ENCODE results near the gene CLDND2. TPM values are rescaled to one million over a fixed set of nuclear protein-coding genes. Genes with fewer than 3 reads are reported as not detected.

CLDND2 gene
- total RNA-seq, 4 donors from 2014 or later = not detected

GRCh38 chr19:51371186-51371690, 2.4 kb upstream of the CLDND2 start:
- Histone ChIP-seq H3K9me3 (no peaks in the 10 kb centered on the region), H3K36me3 (no peaks in the 10 kb centered on the region), H3K27ac (no peak overlapping the region), H3K27me3 (no peaks in the 10 kb centered on the region), H3K4me3 (no peak overlapping the region), H3K4me1 (peaks cover 0 to 12% (median 3%) of the 10 kb centered on the region in 4 donors)
- intact Hi-C loops (cut with DNase I; ENCODE audit: low total_unique reads) (loop anchor here (10.0 kb wide), 1 partner anchor 324 kb away; the partner anchor contains the start of gene SPACA6), in situ Hi-C loops (cut with MboI; ENCODE audit: low pct_ligation_motif_present in 1 of 4, low pct_unique_long_range_greater_than_20kb in 1 of 4, low sequenced_read_pairs in 3 of 4) (no loop called here)
- 76% methylated on average over 8 of the region's 8 CpGs; no CpG with 5 or more reads in 1 of the 2 donors for WGBS, 2 donors (ENCODE audit: low coverage in 1 of 2)
- TF ChIP-seq EP300 (IDR thresholded peaks at IDR 0.05; ENCODE audit: low read depth) (no peak), POLR2A (IDR thresholded peaks at IDR 0.05) (no peak), POLR2AphosphoS5 (IDR thresholded peaks at IDR 0.05) (no peak)
- TF ChIP-seq, protein P1, sequence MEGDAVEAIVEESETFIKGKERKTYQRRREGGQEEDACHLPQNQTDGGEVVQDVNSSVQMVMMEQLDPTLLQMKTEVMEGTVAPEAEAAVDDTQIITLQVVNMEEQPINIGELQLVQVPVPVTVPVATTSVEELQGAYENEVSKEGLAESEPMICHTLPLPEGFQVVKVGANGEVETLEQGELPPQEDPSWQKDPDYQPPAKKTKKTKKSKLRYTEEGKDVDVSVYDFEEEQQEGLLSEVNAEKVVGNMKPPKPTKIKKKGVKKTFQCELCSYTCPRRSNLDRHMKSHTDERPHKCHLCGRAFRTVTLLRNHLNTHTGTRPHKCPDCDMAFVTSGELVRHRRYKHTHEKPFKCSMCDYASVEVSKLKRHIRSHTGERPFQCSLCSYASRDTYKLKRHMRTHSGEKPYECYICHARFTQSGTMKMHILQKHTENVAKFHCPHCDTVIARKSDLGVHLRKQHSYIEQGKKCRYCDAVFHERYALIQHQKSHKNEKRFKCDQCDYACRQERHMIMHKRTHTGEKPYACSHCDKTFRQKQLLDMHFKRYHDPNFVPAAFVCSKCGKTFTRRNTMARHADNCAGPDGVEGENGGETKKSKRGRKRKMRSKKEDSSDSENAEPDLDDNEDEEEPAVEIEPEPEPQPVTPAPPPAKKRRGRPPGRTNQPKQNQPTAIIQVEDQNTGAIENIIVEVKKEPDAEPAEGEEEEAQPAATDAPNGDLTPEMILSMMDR (IDR thresholded peaks at IDR 0.05) = no peak
- DNase-seq = no peak

DNA sequence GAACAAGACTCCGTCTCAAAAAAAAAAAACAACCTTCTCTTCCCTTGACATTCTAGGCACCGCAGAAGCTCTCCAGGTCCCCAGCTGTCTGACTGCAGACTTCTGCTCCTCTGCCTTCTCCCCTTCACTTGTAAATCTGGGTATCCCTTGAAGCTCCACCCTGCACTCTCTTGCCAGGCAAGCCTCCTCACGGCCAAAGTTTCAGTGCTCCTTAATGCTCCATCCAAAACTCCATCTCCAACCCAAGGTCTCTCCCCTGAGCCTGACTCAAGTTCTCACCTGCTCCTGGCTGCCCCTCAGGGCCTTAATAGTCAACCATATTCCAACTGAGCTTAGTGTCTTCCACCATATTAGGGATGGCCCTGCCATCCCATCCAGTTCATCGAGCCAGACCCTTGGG, 1.4 kb upstream of the CLDND2 start:
- DNase-seq = no peak
- TF ChIP-seq EP300 (IDR thresholded peaks at IDR 0.05; ENCODE audit: low read depth) (no peak), POLR2AphosphoS5 (IDR thresholded peaks at IDR 0.05) (no peak), POLR2A (IDR thresholded peaks at IDR 0.05) (no peak)
- TF ChIP-seq, protein P1 (IDR thresholded peaks at IDR 0.05) = no peak

GRCh38 chr19:51367565-51368365, 1.0 kb downstream of the CLDND2 start:
- TF ChIP-seq, protein P1 (IDR thresholded peaks at IDR 0.05) = no peak
- peak in 1 of 3 donors; percentile 0 for TF ChIP-seq POLR2AphosphoS5 (IDR thresholded peaks at IDR 0.05)
- in situ Hi-C loops (cut with MboI; ENCODE audit: low pct_ligation_motif_present in 1 of 4, low pct_unique_long_range_greater_than_20kb in 1 of 4, low sequenced_read_pairs in 3 of 4) (no loop called here), intact Hi-C loops (cut with DNase I; ENCODE audit: low total_unique reads) (no loop called here)

More for the DNA sequence above, 1.4 kb upstream of the CLDND2 start:
- Histone ChIP-seq H3K36me3 (no peaks in the 10 kb centered on the region), H3K4me1 (peaks cover 2 to 12% (median 7%) of the 10 kb centered on the region in 4 donors), H3K27ac (no peak overlapping the region), H3K27me3 (no peaks in the 10 kb centered on the region), H3K4me3 (no peak overlapping the region), H3K9me3 (no peaks in the 10 kb centered on the region)
- in situ Hi-C loops (cut with MboI; ENCODE audit: low pct_ligation_motif_present in 1 of 4, low pct_unique_long_range_greater_than_20kb in 1 of 4, low sequenced_read_pairs in 3 of 4) (no loop called here), intact Hi-C loops (cut with DNase I; ENCODE audit: low total_unique reads) (loop anchor here (10.0 kb wide), 1 partner anchor 325 kb away; the partner anchor contains the start of gene SPACA6)
- WGBS, 2 donors (ENCODE audit: low coverage in 1 of 2) = 61 to 76% methylated on average over 4 of the region's 4 CpGs

DNA sequence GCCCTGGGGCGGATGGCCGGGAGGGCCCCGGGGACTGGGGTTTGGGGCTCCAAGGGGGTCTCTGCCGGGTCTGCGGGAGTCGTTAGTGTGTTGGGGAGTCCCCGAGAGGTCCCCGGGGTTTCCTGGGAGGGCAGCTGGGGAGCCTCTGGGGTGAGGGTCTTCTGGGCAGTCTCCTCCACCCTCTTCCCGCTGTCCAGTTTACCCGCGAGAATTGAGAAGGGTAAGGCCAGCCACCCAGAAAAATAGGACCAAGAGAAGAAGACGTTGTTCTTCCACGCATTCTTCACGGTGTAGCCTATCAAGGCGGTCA, 1.6 kb downstream of the CLDND2 start:
- Histone ChIP-seq H3K36me3 (no peaks in the 10 kb centered on the region), H3K27ac (peak overlapping the region; percentile 98 to 100 (median 100)), H3K4me1 (peaks cover 11 to 36% (median 15%) of the 10 kb centered on the region in 4 donors), H3K9me3 (no peaks in the 10 kb centered on the region), H3K4me3 (peak overlapping the region; percentile 66 to 81 (median 78)), H3K27me3 (no peaks in the 10 kb centered on the region)
- DNase-seq = no peak
- intact Hi-C loops (cut with DNase I; ENCODE audit: low total_unique reads) = no loop called here
- WGBS, 2 donors (ENCODE audit: low coverage in 1 of 2) = 0% methylated on average over 5 to 15 of the region's 15 CpGs
- TF ChIP-seq POLR2A (IDR thresholded peaks at IDR 0.05) (peak; percentile 95), EP300 (IDR thresholded peaks at IDR 0.05; ENCODE audit: low read depth) (no peak), POLR2AphosphoS5 (IDR thresholded peaks at IDR 0.05) (peak; percentile 98 to 99 (median 99))
- TF ChIP-seq, protein P1 (IDR thresholded peaks at IDR 0.05) = no peak
- in situ Hi-C loops (cut with MboI; ENCODE audit: low pct_ligation_motif_present in 1 of 4, low pct_unique_long_range_greater_than_20kb in 1 of 4, low sequenced_read_pairs in 3 of 4) = no loop called here

More at GRCh38 chr19:51367565-51368365, 1.0 kb downstream of the CLDND2 start:
- Histone ChIP-seq H3K4me1 (peaks cover 11 to 33% (median 14%) of the 10 kb centered on the region in 4 donors), H3K27ac (peak overlapping the region; percentile 98 to 100 (median 100)), H3K9me3 (no peaks in the 10 kb centered on the region), H3K36me3 (no peaks in the 10 kb centered on the region), H3K27me3 (no peaks in the 10 kb centered on the region), H3K4me3 (peak overlapping the region; percentile 66 to 80 (median 76))
- DNase-seq = peak; percentile 100
- 0 to 3% methylated on average over 6 to 34 of the region's 64 CpGs for WGBS, 2 donors (ENCODE audit: low coverage in 1 of 2)

Measured in transverse colon (tissue), 4 donors.